Measurements from ENCODE around the gene ARID4B.

The ARID4B gene

DNA sequence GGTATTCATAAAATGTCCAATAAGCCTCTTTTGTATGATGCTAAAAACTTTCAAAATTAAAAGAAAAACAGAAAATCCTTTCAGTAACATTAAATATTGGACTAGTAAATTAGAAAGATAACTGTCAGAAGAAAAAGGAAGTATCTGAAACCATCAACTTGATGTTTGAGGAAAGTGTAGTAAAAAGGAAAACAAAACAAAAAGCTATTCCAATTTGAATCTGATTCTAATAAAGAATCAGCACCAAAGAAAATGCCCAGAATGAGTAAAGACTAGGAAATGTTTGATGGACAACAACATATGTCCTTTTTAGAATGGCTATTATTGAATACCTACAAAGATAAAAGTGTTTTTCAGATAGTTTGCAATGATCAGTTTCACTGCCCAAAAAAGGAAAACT is 87.0 kb downstream of the ARID4B start:
- H3K4me3 Mint-ChIP-seq: no peak overlapping the region
- peaks cover 78% of the 10 kb centered on the region for H3K36me3 Mint-ChIP-seq (ENCODE audit: low read depth)
- DNase-seq: no peak
- H3K9me3 Mint-ChIP-seq: no peaks in the 10 kb centered on the region
- H3K27ac Mint-ChIP-seq: no peak overlapping the region
- no peaks in the 10 kb centered on the region for H3K27me3 Mint-ChIP-seq (ENCODE audit: low read depth, poor library complexity)
- TF ChIP-seq, protein P1, sequence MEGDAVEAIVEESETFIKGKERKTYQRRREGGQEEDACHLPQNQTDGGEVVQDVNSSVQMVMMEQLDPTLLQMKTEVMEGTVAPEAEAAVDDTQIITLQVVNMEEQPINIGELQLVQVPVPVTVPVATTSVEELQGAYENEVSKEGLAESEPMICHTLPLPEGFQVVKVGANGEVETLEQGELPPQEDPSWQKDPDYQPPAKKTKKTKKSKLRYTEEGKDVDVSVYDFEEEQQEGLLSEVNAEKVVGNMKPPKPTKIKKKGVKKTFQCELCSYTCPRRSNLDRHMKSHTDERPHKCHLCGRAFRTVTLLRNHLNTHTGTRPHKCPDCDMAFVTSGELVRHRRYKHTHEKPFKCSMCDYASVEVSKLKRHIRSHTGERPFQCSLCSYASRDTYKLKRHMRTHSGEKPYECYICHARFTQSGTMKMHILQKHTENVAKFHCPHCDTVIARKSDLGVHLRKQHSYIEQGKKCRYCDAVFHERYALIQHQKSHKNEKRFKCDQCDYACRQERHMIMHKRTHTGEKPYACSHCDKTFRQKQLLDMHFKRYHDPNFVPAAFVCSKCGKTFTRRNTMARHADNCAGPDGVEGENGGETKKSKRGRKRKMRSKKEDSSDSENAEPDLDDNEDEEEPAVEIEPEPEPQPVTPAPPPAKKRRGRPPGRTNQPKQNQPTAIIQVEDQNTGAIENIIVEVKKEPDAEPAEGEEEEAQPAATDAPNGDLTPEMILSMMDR (IDR thresholded peaks at IDR 0.05): no peak
- no peaks in the 10 kb centered on the region for H3K4me1 Mint-ChIP-seq

DNA sequence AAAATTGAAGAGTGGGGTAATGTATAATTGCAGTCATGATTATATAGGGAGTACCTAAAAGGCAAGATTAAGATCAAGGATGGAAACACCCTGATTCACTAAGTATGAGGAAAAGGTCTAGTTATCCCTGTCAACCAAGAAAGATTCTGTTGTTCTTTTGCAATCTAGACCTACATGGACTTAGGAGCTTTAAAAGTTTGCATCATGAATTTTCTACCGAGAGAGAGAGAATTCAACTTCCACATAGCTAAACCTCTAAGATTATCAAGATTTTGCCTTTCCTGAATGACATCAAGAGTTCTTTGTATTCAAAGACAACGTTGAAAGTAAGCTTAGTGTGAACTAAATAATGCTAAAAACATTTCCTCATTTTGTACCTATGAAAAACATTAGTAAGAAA is 88.1 kb downstream of the ARID4B start:
- H3K27me3 Mint-ChIP-seq (ENCODE audit: low read depth, poor library complexity): no peaks in the 10 kb centered on the region
- H3K4me1 Mint-ChIP-seq: no peaks in the 10 kb centered on the region
- no peak overlapping the region for H3K4me3 Mint-ChIP-seq
- H3K36me3 Mint-ChIP-seq (ENCODE audit: low read depth): peaks cover 79% of the 10 kb centered on the region
- TF ChIP-seq, protein P1 (IDR thresholded peaks at IDR 0.05): no peak
- no peaks in the 10 kb centered on the region for H3K9me3 Mint-ChIP-seq
- H3K27ac Mint-ChIP-seq: peak overlapping the region; percentile 4
- DNase-seq: no peak

DNA sequence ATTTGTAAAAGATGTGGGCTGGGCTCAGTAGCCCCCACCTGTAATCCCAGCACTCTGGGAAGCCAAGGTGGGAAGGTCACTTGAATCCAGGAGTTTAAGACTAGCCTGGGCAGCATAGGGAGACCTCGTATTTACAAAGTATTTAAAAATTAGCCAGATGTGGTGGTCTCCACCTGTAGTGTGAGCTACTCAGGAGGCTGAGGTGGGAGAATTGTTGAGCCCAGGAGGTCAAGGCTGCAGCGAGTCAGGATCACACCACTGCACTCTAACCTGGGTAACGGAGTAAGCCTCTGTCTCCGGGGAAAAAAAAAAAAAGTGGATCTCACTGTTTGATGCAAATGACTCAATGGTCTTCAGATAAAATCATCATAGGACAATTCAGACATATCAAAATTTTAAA is 89.4 kb downstream of the ARID4B start:
- Mint-ChIP-seq H3K4me1 (no peaks in the 10 kb centered on the region), H3K4me3 (no peak overlapping the region), H3K36me3 (ENCODE audit: low read depth) (peaks cover 70% of the 10 kb centered on the region), H3K27ac (peak overlapping the region; percentile 47), H3K27me3 (ENCODE audit: low read depth, poor library complexity) (no peaks in the 10 kb centered on the region), H3K9me3 (no peaks in the 10 kb centered on the region)
- TF ChIP-seq, protein P1 (IDR thresholded peaks at IDR 0.05): no peak
- DNase-seq: no peak

DNA sequence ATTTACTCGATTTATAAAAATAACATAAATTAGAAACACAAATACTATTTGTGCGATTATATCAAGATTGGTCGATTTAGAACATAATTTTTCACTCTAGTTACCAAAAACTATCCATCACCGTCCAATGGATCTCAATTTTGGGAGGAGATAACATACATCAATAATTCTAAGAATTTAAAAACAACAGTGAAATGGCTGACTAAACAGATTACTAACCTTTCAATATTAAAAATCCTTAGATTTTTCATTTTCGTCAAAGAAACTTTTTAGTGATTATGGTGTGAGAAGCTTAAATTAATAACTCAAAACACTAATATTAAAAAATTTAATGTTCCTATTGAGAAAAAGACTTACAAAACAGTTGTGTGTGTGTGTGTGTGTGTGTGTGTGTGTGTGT is 91.9 kb downstream of the ARID4B start:
- H3K36me3 Mint-ChIP-seq (ENCODE audit: low read depth): peaks cover 76% of the 10 kb centered on the region
- DNase-seq: no peak
- no peak overlapping the region for H3K27ac Mint-ChIP-seq
- no peaks in the 10 kb centered on the region for H3K4me1 Mint-ChIP-seq
- no peaks in the 10 kb centered on the region for H3K27me3 Mint-ChIP-seq (ENCODE audit: low read depth, poor library complexity)
- H3K4me3 Mint-ChIP-seq: no peak overlapping the region
- TF ChIP-seq, protein P1 (IDR thresholded peaks at IDR 0.05): no peak
- no peaks in the 10 kb centered on the region for H3K9me3 Mint-ChIP-seq

DNA sequence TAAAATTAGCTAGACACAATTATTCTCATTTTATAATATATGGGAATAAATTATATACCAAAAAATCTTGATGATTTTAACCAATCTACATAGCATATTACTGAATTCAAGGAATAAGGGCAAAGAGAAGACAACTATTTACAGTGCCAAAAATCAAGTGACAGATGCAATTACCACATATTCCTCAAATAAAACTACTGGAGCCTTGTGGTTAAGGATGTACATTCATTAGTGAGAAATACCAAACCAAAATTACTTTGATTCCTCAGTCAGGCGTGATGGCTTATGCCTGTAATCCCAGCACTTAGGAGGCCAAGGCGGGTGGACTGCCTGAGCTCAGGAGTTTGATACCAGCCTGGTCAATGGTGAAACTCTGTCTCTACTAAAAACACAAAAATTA is 98.1 kb downstream of the ARID4B start:
- TF ChIP-seq, protein P1 (IDR thresholded peaks at IDR 0.05): no peak

DNA sequence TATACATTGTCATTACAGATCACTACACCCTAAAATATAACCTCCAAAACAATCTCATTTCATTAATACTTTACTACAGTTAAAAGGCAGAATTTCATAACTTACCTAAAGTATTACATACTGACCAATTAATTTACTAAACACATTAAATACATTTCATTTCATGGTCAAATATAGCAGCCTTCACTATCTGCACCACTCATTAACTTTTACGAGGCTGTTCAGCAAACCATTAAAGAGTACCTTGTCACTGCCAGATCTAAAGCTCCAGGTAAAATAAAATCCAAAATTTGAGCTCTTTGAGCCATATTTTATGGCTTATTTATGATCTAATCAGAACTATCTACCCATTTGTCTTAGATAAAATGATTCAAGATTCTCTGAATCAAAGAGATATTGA is 100.6 kb downstream of the ARID4B start:
- Mint-ChIP-seq H3K9me3 (no peaks in the 10 kb centered on the region), H3K27ac (no peak overlapping the region), H3K4me3 (no peak overlapping the region)

More for the DNA sequence above, 98.1 kb downstream of the ARID4B start:
- Mint-ChIP-seq H3K9me3 (no peaks in the 10 kb centered on the region), H3K27me3 (ENCODE audit: low read depth, poor library complexity) (no peaks in the 10 kb centered on the region), H3K4me3 (no peak overlapping the region), H3K4me1 (no peaks in the 10 kb centered on the region), H3K36me3 (ENCODE audit: low read depth) (peaks cover 65% of the 10 kb centered on the region), H3K27ac (no peak overlapping the region)
- no peak for DNase-seq

More for the DNA sequence above, 100.6 kb downstream of the ARID4B start:
- TF ChIP-seq, protein P1 (IDR thresholded peaks at IDR 0.05): no peak
- Mint-ChIP-seq H3K4me1 (no peaks in the 10 kb centered on the region), H3K36me3 (ENCODE audit: low read depth) (peaks cover 52% of the 10 kb centered on the region), H3K27me3 (ENCODE audit: low read depth, poor library complexity) (no peaks in the 10 kb centered on the region)
- DNase-seq: no peak

All from nephron progenitor cell (in vitro differentiated cells).